HG03558 (cell line): ENCODE data around the gene HOOK1.

Experiments used
- ATAC-seq: cut with Tn5 transposase; IDR thresholded peaks from one replicate; pipeline ENCODE4 v1.9.1; 2021; ENCODE audit warnings: moderate number of reproducible peaks; ENCODE audit not compliant: unreplicated experiment; ENCODE audit errors: extremely low read depth

Gene HOOK1

GRCh38 chr1:59814901-59815825 lies at the start of gene HOOK1:
Gene HOOK1, plus strand, starts transcription at chr1:59814949. Its CDS starts 169 bp downstream, at chr1:59815118.
- peak; percentile 6 for ATAC-seq

- no peak for ATAC-seq
Observed at GRCh38 chr1:59765011-59765730, 49.6 kb upstream of the HOOK1 start.

GRCh38 chr1:59766227-59766855 lies 48.4 kb upstream of the HOOK1 start:
- no peak for ATAC-seq

GRCh38 chr1:59767119-59767518 lies 47.6 kb upstream of the HOOK1 start:
- no peak for ATAC-seq

GRCh38 chr1:59768792-59769735 lies 45.7 kb upstream of the HOOK1 start:
- no peak for ATAC-seq

GRCh38 chr1:59769736-59770095 lies 45.0 kb upstream of the HOOK1 start:
- ATAC-seq: no peak

- no peak for ATAC-seq
Observed at GRCh38 chr1:59771361-59771760, 43.4 kb upstream of the HOOK1 start.

GRCh38 chr1:59775480-59775879 lies 39.3 kb upstream of the HOOK1 start:
- ATAC-seq: no peak

- no peak for ATAC-seq
Observed at GRCh38 chr1:59776960-59777852, 37.5 kb upstream of the HOOK1 start.

GRCh38 chr1:59779949-59780348 lies 34.8 kb upstream of the HOOK1 start:
- no peak for ATAC-seq

- ATAC-seq: no peak
Observed at GRCh38 chr1:59788825-59789224, 25.9 kb upstream of the HOOK1 start.

GRCh38 chr1:59798600-59798999 lies 16.1 kb upstream of the HOOK1 start:
- ATAC-seq: no peak

GRCh38 chr1:59803458-59804038 lies 11.2 kb upstream of the HOOK1 start:
- no peak for ATAC-seq

GRCh38 chr1:59804301-59804700 lies 10.4 kb upstream of the HOOK1 start:
- no peak for ATAC-seq

- no peak for ATAC-seq
Observed at GRCh38 chr1:59805554-59805953, 9.2 kb upstream of the HOOK1 start.

GRCh38 chr1:59814180-59814900 lies 409 bp upstream of the HOOK1 start:
- ATAC-seq: peak; percentile 95

- no peak for ATAC-seq
Observed at GRCh38 chr1:59815892-59816291, 1.1 kb downstream of the HOOK1 start.

- ATAC-seq: no peak
Observed at GRCh38 chr1:59816318-59816878, 1.6 kb downstream of the HOOK1 start.
